ENCODE results near the gene SNN.

DNA sequence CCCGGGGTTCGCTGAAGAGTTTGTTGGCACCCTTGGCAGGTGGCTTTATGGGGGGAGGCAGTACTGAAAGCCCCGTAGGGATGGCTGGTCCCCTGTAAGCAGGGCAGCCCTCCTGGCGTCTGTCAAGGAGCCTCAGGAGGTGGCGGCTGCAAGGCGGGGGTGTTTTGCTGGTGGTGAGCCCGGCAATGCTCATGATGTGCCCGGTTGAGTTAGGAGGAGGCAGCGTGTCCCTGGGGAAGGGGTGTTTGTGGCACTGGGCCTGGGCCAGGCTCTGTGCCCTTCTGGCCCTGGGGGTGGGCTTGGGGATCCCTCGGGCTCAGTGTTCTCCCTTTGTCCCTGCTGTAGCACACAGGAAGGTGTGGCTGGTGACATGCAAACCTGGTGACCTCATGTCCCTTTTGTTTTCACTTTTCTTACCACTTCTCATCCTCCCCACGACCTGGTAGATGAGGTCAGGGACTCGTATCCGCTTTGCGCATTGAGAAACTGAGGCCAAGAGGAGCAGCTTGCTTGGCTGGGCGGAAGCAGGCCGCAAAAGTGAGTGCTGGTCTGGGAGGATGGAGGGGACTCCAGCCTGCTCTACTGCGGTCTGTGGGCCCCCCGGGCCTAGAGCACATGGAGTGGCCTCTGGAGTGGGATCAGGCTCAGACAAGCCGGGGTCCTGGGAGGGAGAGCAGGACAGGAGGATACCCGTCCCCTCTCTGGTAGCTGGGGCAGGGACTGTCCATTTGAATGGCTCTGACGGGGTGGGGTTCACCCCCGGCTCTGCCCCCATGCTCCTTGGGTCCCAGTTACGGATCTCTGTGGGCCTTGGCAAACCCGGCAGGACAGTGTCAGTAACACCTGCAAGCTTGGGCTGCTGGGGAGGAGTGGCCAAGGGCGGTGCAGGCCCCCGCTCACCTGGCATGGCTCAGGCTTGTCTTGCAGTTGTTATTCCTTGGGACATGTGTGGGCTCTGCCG lies 2.2 kb downstream of the SNN start:
- TF ChIP-seq, protein P1, sequence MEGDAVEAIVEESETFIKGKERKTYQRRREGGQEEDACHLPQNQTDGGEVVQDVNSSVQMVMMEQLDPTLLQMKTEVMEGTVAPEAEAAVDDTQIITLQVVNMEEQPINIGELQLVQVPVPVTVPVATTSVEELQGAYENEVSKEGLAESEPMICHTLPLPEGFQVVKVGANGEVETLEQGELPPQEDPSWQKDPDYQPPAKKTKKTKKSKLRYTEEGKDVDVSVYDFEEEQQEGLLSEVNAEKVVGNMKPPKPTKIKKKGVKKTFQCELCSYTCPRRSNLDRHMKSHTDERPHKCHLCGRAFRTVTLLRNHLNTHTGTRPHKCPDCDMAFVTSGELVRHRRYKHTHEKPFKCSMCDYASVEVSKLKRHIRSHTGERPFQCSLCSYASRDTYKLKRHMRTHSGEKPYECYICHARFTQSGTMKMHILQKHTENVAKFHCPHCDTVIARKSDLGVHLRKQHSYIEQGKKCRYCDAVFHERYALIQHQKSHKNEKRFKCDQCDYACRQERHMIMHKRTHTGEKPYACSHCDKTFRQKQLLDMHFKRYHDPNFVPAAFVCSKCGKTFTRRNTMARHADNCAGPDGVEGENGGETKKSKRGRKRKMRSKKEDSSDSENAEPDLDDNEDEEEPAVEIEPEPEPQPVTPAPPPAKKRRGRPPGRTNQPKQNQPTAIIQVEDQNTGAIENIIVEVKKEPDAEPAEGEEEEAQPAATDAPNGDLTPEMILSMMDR (IDR thresholded peaks at IDR 0.05; ENCODE audit: insufficient read depth, low read depth, low read length) = no peak
- TF ChIP-seq EZH2 (IDR thresholded peaks at IDR 0.05; ENCODE audit: insufficient read depth, low read length) = no peak
